ENCODE measurements around the gene AMPD2.

Gene AMPD2

DNA sequence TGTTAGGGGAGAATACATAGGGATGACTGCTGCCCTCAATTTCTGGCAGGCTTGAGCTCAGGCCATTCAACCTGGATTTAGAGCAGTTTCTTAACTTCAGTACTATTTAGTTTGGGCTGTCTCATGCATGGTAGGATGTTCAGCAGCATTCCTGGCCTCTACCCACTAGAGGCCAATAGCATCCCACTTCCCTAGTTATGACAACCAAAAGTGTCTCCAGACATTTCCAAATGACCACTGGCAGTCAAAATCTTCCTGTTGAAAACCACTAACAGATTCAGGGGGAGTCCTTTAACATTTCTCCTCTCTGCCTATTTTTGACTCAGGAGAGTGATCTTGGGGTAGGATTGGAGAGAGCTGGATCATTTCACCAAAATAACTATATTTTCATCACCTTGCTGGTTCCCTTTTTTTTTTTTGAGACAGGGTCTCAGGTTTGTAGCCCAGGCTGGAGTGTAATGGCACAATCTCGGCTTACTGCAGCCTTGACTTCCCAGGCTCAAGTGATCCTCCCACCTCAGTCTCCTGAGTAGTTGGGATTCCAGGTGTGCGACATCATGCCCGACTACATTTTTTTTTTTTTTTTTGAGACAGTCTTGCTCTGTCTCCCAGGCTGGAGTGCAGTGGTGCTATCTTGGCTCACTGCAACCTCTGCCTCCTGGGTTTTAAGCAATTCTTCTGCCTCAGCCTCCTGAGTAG lies 8.9 kb upstream of the AMPD2 start:
- no peaks in the 10 kb centered on the region for H3K27me3 ChIP-seq (ENCODE audit: insufficient read depth, low read depth, severe bottlenecking)
- DNase-seq: no peak
- peaks cover 42% of the 10 kb centered on the region for H3K36me3 ChIP-seq
- peak overlapping the region; percentile 95 for H3K27ac ChIP-seq
- peak overlapping the region; percentile 21 for H3K4me3 ChIP-seq (ENCODE audit: low read depth, low read length)
- TF ChIP-seq, protein P1, sequence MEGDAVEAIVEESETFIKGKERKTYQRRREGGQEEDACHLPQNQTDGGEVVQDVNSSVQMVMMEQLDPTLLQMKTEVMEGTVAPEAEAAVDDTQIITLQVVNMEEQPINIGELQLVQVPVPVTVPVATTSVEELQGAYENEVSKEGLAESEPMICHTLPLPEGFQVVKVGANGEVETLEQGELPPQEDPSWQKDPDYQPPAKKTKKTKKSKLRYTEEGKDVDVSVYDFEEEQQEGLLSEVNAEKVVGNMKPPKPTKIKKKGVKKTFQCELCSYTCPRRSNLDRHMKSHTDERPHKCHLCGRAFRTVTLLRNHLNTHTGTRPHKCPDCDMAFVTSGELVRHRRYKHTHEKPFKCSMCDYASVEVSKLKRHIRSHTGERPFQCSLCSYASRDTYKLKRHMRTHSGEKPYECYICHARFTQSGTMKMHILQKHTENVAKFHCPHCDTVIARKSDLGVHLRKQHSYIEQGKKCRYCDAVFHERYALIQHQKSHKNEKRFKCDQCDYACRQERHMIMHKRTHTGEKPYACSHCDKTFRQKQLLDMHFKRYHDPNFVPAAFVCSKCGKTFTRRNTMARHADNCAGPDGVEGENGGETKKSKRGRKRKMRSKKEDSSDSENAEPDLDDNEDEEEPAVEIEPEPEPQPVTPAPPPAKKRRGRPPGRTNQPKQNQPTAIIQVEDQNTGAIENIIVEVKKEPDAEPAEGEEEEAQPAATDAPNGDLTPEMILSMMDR (IDR thresholded peaks at IDR 0.05; ENCODE audit: low read depth, low read length): no peak
- no peaks in the 10 kb centered on the region for H3K9me3 ChIP-seq (ENCODE audit: severe bottlenecking)

DNA sequence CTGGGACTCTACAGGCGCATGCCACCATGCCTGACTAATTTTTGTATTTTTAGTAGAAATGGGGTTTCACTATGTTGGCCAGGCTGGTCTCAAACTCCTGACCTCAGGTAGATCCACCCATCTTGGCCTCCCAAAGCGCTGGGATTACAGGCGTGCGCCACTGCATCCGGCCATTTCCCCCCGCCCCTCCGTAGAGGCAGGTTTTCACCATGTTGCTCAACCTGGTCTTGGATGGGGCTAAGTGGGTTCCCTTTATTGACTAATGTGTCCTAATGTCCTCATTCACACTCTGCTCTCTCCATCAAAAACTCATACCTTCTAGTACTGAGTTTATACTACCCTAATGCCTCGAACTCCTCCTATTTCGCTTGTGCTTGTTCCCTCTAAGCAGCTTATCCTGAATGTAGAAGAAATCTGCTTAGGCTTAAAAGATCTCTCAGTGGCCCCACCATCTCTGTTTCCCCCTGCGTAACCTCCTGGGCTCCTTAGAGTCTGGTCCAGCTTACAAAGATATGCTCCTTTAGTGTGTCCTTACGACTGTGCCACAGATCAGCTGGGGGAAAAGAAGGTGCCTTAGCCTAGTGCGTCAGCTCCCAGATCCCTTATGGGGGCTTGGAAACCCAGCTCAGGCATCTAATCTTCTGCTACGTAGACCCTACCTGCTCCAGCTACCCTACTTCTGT lies 8.2 kb upstream of the AMPD2 start:
- H3K36me3 ChIP-seq: peaks cover 35% of the 10 kb centered on the region
- no peaks in the 10 kb centered on the region for H3K27me3 ChIP-seq (ENCODE audit: insufficient read depth, low read depth, severe bottlenecking)
- H3K9me3 ChIP-seq (ENCODE audit: severe bottlenecking): no peaks in the 10 kb centered on the region
- TF ChIP-seq, protein P1 (IDR thresholded peaks at IDR 0.05; ENCODE audit: low read depth, low read length): no peak
- H3K4me3 ChIP-seq (ENCODE audit: low read depth, low read length): peak overlapping the region; percentile 58
- H3K27ac ChIP-seq: peak overlapping the region; percentile 95
- DNase-seq: peak; percentile 92

DNA sequence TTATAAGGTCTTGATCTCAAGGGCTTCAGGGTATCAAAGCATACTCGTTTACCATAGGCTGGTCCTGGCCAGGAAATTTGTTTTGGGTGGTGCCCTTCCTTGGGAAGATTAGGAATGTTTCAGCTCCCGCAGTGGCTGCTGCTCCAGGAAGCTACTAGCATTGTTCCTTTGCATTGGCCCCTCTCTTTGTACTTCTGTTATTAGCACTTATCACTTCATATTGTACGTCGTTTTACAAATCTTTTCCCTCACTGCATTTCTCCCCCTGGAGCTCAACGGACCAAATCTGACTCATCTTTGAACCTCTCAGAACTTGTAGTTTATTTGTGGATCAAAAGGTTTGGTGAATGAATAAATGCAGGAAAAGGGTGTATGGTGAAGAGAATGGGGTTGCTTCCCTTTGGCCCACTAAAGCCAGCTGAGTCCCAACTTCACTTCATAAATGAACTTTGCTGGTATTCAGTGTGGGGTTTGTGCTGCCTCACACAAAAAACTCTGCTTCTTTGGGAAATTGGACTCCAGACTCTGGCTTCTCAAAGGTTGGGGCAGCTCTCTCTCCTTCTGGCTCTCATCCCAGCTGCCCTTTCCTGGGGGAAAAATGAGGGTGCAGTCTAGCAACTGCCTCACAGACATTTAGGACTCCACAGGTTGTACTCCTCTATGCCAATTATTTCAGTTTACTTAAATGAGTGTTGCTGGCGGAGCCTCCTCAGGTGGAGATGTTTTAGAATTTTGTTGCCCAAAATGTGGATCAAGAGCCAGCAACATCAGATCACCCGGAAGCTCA lies 6.1 kb upstream of the AMPD2 start:
- DNase-seq: peak; percentile 79
- Histone ChIP-seq H3K27me3 (ENCODE audit: insufficient read depth, low read depth, severe bottlenecking) (no peaks in the 10 kb centered on the region), H3K9me3 (ENCODE audit: severe bottlenecking) (no peaks in the 10 kb centered on the region), H3K4me3 (ENCODE audit: low read depth, low read length) (peak overlapping the region; percentile 58), H3K36me3 (peaks cover 21% of the 10 kb centered on the region), H3K27ac (peak overlapping the region; percentile 95)
- TF ChIP-seq, protein P1 (IDR thresholded peaks at IDR 0.05; ENCODE audit: low read depth, low read length): no peak

DNA sequence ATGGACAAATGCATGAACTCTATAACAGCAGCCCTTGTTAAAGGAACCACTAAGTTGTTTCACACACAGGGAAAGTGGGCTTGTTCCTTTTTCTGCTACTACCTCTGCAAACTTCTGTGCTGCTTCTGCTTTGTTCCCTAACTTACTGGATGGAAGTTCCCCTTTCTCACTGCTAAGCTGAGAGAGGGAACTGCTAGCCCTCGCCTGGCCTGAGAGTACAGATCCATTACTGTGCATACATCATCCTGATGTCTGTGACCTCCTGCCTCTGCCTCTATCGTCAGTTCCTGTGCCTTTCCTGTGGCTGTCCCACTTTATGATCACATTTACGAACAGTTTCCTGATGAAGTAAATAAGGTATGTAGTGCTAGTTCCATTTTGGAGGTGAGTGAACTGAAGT lies 3.8 kb upstream of the AMPD2 start:
- no peak for DNase-seq
- Histone ChIP-seq H3K27ac (no peak overlapping the region), H3K27me3 (ENCODE audit: insufficient read depth, low read depth, severe bottlenecking) (no peaks in the 10 kb centered on the region), H3K36me3 (no peaks in the 10 kb centered on the region; the same call in 1 of the 2 replicates), H3K4me3 (ENCODE audit: low read depth, low read length) (no peak overlapping the region), H3K9me3 (ENCODE audit: severe bottlenecking) (no peaks in the 10 kb centered on the region)
- TF ChIP-seq, protein P1 (IDR thresholded peaks at IDR 0.05; ENCODE audit: low read depth, low read length): no peak

DNA sequence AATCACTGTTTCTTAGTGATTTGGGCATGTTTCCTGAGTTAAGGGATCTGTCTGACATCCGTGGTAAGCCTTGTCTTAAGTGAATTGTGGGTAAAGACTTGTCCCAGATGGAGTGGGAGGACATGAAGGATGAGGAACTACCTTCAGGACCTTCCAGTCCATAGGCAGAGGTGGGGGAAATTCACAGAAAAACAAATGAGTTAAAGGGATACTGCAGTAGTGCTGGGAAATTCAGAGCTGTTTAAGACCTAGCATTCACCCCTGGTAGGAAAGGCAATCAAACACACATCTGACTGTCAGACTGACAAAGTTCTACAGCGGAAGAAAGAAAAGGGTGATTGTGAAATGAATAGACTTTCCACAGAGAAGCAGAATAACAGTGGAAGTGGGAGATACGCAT lies 3.2 kb upstream of the AMPD2 start:
- no peak overlapping the region for H3K4me3 ChIP-seq (ENCODE audit: low read depth, low read length)
- H3K27ac ChIP-seq: no peak overlapping the region
- H3K36me3 ChIP-seq: no peaks in the 10 kb centered on the region; the same call in 1 of the 2 replicates
- H3K27me3 ChIP-seq (ENCODE audit: insufficient read depth, low read depth, severe bottlenecking): no peaks in the 10 kb centered on the region
- TF ChIP-seq, protein P1 (IDR thresholded peaks at IDR 0.05; ENCODE audit: low read depth, low read length): no peak
- no peaks in the 10 kb centered on the region for H3K9me3 ChIP-seq (ENCODE audit: severe bottlenecking)
- no peak for DNase-seq

Measured in WERI-Rb-1 (cell line).